GM13976 (cell line): ENCODE measurements around the gene CHRNA4.

Experiments used
- DNase-seq: peaks from one replicate; pipeline ENCODE4 v3.0.0; 2012; ENCODE audit warnings: low spot score
- in situ Hi-C: fragments of 300-500 bp; cut with MboI; formaldehyde crosslinking; loops from one replicate; pipeline ENCODE4 v1.12.0; 2022; ENCODE audit warnings: low sequenced_read_pairs, mixed read lengths, inconsistent platforms; ENCODE audit not compliant: unreplicated experiment
- TF ChIP-seq, protein P1 (sequence below): IDR thresholded peaks from 2 replicates; pipeline ENCODE4 v1.5.1; 2012; ENCODE audit warnings: borderline replicate concordance, mild to moderate bottlenecking; ENCODE audit not compliant: insufficient read depth; ENCODE audit errors: extremely low read depth, missing control alignments, control extremely low read depth

CHRNA4 gene

DNA sequence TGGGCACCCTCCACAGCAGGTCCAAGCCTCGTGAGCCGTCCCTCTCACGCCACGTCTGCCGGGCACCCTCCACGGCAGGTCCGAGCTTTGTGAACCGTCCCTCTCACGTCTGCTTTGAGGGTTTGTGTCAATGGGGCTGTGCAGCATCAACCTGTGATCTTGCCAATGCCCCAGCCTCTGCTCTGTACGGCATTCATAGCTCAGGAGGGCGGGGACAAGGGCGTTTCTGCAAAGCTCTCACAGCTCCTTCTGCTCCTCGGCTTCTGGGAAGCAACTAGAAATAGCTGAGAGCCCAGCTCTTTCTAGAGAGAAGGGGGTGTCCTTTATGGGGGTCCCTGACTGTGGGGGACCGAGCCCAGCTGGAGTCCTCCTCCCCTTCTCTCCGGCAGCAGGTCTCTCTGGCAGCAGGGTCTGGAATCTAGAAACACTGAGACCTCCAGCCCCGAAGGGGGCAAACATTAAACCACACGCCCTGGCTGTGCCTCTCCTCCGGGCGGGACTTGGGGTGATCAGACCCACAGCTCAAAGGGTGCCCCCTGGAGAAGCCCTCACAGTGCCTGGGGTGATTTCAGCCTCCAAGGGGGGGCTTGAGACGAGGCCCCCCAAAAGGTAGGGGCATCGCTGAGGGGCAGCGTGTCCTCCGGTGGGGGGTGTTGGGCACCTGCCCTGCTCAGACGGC, 41.2 kb upstream of the CHRNA4 start:
- in situ Hi-C loops: no loop called here
- DNase-seq: no peak
- TF ChIP-seq, protein P1, sequence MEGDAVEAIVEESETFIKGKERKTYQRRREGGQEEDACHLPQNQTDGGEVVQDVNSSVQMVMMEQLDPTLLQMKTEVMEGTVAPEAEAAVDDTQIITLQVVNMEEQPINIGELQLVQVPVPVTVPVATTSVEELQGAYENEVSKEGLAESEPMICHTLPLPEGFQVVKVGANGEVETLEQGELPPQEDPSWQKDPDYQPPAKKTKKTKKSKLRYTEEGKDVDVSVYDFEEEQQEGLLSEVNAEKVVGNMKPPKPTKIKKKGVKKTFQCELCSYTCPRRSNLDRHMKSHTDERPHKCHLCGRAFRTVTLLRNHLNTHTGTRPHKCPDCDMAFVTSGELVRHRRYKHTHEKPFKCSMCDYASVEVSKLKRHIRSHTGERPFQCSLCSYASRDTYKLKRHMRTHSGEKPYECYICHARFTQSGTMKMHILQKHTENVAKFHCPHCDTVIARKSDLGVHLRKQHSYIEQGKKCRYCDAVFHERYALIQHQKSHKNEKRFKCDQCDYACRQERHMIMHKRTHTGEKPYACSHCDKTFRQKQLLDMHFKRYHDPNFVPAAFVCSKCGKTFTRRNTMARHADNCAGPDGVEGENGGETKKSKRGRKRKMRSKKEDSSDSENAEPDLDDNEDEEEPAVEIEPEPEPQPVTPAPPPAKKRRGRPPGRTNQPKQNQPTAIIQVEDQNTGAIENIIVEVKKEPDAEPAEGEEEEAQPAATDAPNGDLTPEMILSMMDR: no peak

DNA sequence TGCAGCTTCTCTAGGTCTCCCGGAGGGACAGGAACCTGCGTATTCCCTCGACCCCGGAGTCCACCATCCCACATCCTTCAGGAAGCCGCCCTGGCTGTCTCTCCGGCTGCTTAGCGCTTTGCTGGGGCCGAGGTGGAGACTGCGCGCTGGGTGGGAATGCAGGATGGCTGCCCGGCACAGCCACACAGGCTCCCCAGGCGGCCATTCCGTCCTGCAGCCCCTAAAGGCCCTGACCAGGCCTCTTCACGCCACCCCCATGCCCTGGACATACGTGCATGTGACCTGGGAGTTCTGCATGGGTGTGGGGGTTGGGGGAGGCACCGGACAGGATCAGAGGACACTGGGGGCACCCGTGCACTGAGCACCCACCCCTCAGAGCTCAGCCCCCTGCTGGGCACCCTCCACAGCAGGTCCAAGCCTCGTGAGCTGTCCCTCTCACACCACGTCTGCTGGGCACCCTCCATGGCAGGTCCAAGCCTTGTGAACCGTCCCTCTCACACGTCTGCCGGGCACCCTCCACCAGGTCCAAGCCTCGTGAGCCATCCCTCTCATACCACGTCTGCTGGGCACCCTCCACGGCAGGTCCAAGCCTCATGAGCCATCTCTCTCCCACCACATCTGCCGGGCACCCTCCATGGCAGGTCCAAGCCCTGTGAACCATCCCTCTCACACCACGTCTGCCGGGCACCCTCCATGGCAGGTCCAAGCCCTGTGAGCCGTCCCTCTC, 40.4 kb upstream of the CHRNA4 start:
- in situ Hi-C loops: no loop called here
- TF ChIP-seq, protein P1: no peak

DNA sequence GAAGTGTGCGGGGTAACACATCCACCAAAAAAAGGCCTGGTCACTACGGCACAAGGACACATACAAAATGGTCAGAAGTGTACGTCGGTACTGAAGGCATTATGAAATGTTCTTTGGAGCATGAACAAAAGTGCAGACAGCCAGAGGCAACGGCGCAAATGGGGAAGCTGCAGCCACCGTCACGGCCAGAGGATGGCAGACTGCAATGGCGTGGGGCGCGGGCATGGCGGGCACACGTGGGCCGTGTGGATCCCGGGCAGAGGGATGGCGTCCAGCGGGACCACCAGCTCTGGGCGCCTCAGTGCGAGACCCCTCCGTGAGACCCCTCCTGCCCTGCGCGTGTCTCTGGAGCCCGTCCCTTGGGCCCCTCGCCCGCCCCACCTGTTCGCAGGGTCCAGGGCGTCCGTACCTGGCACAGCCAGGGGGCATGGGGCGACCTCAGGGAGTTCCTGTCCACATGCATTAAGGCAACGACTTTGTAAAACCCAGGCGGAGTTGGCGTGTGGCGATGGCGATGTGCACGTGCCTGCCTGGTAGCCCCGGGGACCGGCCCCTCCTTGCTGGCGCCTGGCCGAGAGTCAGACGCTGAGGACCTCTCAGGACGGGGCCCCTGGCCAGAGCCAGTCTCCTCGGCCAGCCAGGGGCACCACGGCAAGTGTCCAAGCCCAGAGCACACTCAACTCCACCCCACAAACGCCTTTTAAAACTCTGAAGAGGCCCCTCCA, 39.5 kb upstream of the CHRNA4 start:
- in situ Hi-C loops: no loop called here
- DNase-seq: no peak
- TF ChIP-seq, protein P1: no peak

More for the DNA sequence above, 40.4 kb upstream of the CHRNA4 start:
- DNase-seq: no peak

DNA sequence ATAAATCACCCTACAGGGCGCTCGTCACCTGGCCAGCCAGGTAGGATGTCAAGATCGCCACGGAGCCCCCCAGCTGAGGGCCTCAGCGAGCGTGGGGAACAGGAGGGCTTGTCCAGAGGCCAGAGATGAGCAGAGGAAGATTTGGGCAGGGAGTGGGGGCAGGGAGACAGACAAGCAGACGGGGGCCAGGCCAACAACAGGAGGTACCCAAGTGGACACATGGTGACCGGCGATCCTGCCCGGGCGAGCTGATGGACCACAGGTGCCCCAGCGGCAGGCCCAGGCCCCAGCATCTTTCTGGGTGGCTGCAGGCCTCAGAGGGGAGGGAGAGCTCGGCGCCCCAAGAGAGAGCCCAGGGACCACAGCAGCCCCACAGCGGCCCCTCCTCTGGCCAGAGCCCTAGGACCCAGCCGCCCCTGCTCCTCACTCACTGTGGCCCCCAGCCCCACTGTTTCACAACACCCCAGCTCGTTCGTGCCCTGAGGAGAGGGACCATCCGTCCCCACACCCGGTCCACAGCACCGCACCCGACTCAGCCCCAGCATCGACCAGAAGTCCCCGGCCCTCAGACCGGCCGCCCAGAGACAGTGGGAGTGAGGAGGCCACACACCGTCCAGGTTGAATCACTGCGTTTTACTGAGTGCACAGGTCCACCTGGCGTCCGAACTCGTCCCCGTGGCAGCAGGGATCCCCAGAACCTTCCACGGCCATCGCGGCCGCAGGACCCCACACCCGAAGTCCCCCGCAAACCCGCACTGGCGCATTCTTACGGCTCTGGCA, 38.6 kb upstream of the CHRNA4 start:
- DNase-seq: no peak
- TF ChIP-seq, protein P1: no peak
- in situ Hi-C loops: no loop called here

DNA sequence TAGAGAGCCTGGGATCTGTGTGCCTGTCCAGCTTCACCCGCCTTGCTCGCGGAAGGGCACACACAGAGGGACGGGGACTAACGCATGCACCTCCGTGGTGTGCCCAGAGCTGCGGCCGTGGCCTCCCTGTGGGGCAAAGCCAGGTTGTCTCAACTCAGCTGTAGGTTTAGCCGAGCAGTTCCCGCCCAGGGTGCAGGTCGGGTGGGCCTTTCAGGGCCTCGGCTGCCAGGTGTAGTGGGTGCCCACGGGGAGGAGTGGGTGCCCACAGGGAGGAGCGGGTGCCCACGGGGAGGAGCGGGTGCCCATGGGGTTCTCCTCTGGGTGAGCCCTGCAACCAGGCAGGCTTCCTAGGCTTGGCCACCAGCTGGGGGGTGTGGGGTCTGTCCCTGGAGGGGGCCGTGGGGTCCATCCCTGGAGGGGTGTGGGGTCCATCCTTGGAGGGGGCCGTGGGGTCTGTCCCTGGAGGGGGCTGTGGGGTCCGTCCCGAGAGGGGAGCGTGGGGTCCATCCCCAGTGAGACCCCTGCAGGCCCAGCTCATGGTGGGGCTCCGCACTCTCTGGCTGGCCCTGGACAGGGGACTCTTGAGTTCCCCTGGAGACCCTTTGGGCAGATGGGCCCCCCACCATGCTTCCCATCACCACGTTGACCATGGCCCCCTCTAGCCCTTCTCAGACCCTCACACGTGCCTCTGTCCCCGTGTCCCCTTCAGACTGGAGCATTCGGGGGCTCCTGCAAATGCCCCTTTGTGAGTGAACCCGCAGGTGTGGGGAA, 37.8 kb upstream of the CHRNA4 start:
- TF ChIP-seq, protein P1: no peak

More for the DNA sequence above, 37.8 kb upstream of the CHRNA4 start:
- no peak for DNase-seq
- in situ Hi-C loops: no loop called here
